Suprapubic skin (tissue), 4 donors: ENCODE results near the gene POLR3C. TPM values are rescaled to one million over a fixed set of nuclear protein-coding genes. Genes with fewer than 3 reads are reported as not detected.

Source experiments
- DNase-seq, 2 donors: peaks; one replicate each; pipeline ENCODE4 v3.0.0-alpha.2; 2019; ENCODE audit warnings: low spot score in 2 of 2
- H3K27ac ChIP-seq: fragments of 200-600 bp; sonication (generic); one replicate; pipeline ENCODE4 v1.5.1; 2019
- H3K27me3 ChIP-seq: fragments of 200-600 bp; sonication (generic); one replicate; pipeline ENCODE4 v1.5.1; 2019
- H3K36me3 ChIP-seq: fragments of 200-600 bp; sonication (generic); one replicate; pipeline ENCODE4 v1.5.1; 2019
- H3K4me1 ChIP-seq: fragments of 200-600 bp; sonication (generic); one replicate; pipeline ENCODE4 v1.5.1; 2019
- H3K4me3 ChIP-seq: fragments of 200-600 bp; sonication (generic); one replicate; pipeline ENCODE4 v1.5.1; 2019; ENCODE audit warnings: mild to moderate bottlenecking
- H3K9me3 ChIP-seq: fragments of 200-600 bp; sonication (generic); one replicate; pipeline ENCODE4 v1.5.1; 2019
- EP300 ChIP-seq: sonication (generic); formaldehyde crosslinking; IDR thresholded peaks from one replicate; pipeline ENCODE4 v1.6.1; 2017; ENCODE audit warnings: antibody characterized with exemption
- POLR2A ChIP-seq, 2 donors: fragments of 450-650 bp; IDR thresholded peaks; one replicate each; pipeline ENCODE4 v1.6.1; 2017; ENCODE audit warnings: antibody characterized with exemption in 2 of 2, mild to moderate bottlenecking in 2 of 2, moderate library complexity in 2 of 2
- POLR2AphosphoS5 ChIP-seq, 3 donors: sonication (generic); formaldehyde crosslinking; IDR thresholded peaks; one replicate each; pipeline ENCODE4 v1.6.1; 2017; ENCODE audit warnings: antibody characterized with exemption in 3 of 3
- WGBS: methylation state at CpG from one replicate; pipeline ENCODE4 v1.1.5; 2018; 5-methylcytosine and 5-hydroxymethylcytosine counted together
- total RNA-seq, 4 donors: library from RNA; depleted of rRNA; stranded (reverse); fragments of >200 nt; gene quantifications; one replicate each; pipeline ENCODE4 v1.1.0, GENCODE V29; 2016
- TF ChIP-seq, protein P1 (sequence below), 2 donors: fragments of 200-600 bp in 1 of 2; fragments of 450-650 bp in 1 of 2; sonication (generic) in 1 of 2; IDR thresholded peaks; one replicate each; pipeline ENCODE4 v1.5.1; 2016 to 2019; ENCODE audit warnings: antibody characterized with exemption in 2 of 2, mild to moderate bottlenecking in 1 of 2, moderate library complexity in 1 of 2

Gene POLR3C
- total RNA-seq, 4 donors from 2014 or later = 22.5 to 40.8 (median 24.8) TPM

DNA sequence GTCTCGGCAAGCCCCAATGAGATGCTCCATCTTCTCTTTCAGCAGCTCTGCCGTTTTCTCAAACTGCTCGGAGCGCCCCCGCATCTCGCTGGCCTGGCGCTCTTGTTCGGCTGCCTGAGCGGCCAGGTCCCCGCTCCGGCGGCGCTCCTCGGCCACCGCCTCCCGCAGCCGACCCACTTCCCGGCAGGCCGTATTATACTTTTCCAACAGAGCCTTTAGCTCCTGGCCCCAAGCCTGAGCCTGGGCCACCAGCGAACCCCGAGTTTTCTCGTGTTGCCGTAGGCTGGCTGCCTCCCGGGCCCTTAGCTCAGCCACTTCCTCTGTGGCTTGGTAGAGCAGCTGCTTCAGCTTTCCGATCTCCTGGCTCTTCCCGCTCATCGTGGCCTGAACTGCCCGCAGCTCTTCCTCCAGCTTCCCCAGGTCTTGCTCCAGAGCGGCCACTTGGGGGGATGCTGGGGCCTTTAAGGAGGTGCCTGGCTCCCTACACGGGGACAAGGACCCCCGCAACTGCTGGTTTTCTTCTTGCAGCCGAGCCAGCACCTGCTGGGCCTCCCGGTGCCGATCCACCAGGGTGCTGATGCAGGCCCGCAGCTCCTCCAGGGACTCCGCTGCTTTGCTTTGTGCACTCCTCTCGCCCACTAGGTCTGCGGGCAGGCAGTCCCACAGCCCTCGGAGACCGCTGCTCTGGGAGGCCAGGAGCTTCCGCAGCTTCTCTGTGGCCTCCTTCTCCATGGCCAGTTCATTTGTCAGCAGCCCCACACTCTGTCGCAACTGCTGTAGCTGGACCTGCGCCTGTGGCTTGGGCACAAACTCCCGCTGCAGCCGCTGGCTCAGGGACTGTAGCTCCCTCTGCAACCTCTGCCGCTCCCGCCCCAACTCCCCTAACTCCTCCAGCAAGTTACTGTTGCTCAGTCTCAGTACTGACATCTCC, 48.3 kb downstream of the POLR3C start:
- Histone ChIP-seq H3K9me3 (no peaks in the 10 kb centered on the region), H3K4me3 (peak overlapping the region; percentile 50), H3K36me3 (no peaks in the 10 kb centered on the region), H3K27me3 (no peaks in the 10 kb centered on the region), H3K4me1 (peaks cover 21% of the 10 kb centered on the region), H3K27ac (peak overlapping the region; percentile 80)
- DNase-seq = peak; percentile 87 to 88
- TF ChIP-seq POLR2AphosphoS5 (IDR thresholded peaks at IDR 0.05) = no peak
- TF ChIP-seq, protein P1, sequence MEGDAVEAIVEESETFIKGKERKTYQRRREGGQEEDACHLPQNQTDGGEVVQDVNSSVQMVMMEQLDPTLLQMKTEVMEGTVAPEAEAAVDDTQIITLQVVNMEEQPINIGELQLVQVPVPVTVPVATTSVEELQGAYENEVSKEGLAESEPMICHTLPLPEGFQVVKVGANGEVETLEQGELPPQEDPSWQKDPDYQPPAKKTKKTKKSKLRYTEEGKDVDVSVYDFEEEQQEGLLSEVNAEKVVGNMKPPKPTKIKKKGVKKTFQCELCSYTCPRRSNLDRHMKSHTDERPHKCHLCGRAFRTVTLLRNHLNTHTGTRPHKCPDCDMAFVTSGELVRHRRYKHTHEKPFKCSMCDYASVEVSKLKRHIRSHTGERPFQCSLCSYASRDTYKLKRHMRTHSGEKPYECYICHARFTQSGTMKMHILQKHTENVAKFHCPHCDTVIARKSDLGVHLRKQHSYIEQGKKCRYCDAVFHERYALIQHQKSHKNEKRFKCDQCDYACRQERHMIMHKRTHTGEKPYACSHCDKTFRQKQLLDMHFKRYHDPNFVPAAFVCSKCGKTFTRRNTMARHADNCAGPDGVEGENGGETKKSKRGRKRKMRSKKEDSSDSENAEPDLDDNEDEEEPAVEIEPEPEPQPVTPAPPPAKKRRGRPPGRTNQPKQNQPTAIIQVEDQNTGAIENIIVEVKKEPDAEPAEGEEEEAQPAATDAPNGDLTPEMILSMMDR (IDR thresholded peaks at IDR 0.05) = no peak
- no peak for TF ChIP-seq EP300
- TF ChIP-seq POLR2A (IDR thresholded peaks at IDR 0.05) = no peak
- 36% methylated on average over 43 of the region's 47 CpGs for WGBS

GRCh38 chr1:145874646-145875045, 50.6 kb downstream of the POLR3C start:
- H3K36me3 ChIP-seq = no peaks in the 10 kb centered on the region
- no peak for TF ChIP-seq POLR2AphosphoS5 (IDR thresholded peaks at IDR 0.05)
- TF ChIP-seq, protein P1 (IDR thresholded peaks at IDR 0.05) = no peak
- no peak for TF ChIP-seq POLR2A (IDR thresholded peaks at IDR 0.05)
- TF ChIP-seq EP300 = no peak
- DNase-seq = no peak
- peaks cover 33% of the 10 kb centered on the region for H3K4me1 ChIP-seq
- H3K9me3 ChIP-seq = no peaks in the 10 kb centered on the region
- WGBS = 94% methylated on average over 12 of the region's 12 CpGs
- H3K27me3 ChIP-seq = no peaks in the 10 kb centered on the region
- H3K27ac ChIP-seq = no peak overlapping the region
- H3K4me3 ChIP-seq = no peak overlapping the region

GRCh38 chr1:145877923-145878486, 54.0 kb downstream of the POLR3C start:
- TF ChIP-seq POLR2AphosphoS5 (IDR thresholded peaks at IDR 0.05) (peak in 1 of 3 donors; percentile 7), POLR2A (IDR thresholded peaks at IDR 0.05) (no peak)
- WGBS = 64% methylated on average over 6 of the region's 7 CpGs
- Histone ChIP-seq H3K4me1 (peaks cover 22% of the 10 kb centered on the region), H3K36me3 (no peaks in the 10 kb centered on the region), H3K27ac (peak overlapping the region; percentile 59), H3K4me3 (no peak overlapping the region), H3K27me3 (no peaks in the 10 kb centered on the region), H3K9me3 (no peaks in the 10 kb centered on the region)
- DNase-seq = peak in 1 of 2 donors; percentile 60

DNA sequence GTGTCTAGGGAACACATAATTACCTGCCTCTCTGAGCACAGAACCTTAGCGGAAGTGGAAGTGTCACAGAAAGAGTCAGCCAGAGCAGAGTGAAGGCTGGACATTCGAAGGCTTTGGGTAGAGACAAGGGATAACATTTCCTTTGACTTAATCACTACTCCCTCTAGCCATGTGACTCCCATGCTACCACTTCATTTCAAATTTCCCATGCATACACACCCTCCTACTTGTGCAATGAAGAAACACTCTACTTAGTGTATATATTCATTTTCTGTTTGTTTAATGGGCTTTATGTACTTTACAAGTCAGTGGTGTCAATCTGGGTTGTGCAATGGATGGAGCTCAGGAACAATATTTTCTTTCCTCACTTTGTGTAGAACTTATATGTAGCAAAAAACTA, 54.7 kb downstream of the POLR3C start:
- TF ChIP-seq POLR2AphosphoS5 (IDR thresholded peaks at IDR 0.05) = no peak
- peaks cover 19% of the 10 kb centered on the region for H3K4me1 ChIP-seq
- H3K9me3 ChIP-seq = no peaks in the 10 kb centered on the region
- peak overlapping the region; percentile 59 for H3K27ac ChIP-seq
- H3K36me3 ChIP-seq = no peaks in the 10 kb centered on the region
- WGBS = 78% methylated on average over 2 of the region's 2 CpGs
- no peak overlapping the region for H3K4me3 ChIP-seq
- H3K27me3 ChIP-seq = no peaks in the 10 kb centered on the region
- DNase-seq = no peak

DNA sequence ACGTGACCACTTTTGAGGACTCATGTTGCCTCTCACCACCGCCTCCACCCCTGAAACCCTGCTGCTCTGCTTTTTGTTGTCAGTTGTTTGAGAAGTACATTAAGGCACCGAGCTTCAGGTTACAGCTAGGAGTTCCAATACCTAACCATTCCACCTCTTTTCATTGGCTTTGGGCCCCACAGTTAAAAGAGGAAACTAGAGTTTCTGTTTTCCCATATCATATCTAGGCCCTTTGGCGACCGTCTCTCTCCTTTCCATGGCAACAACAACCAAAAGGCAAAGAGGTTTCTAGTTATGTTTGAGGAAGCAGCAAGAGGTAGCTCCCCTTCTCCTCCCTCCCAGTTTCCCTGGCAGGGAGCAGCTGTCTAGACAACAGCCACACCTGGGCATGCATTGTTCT, 55.8 kb downstream of the POLR3C start:
- no peaks in the 10 kb centered on the region for H3K9me3 ChIP-seq
- DNase-seq = no peak
- TF ChIP-seq, protein P1 (IDR thresholded peaks at IDR 0.05) = no peak
- TF ChIP-seq POLR2A (IDR thresholded peaks at IDR 0.05) (no peak), EP300 (no peak), POLR2AphosphoS5 (IDR thresholded peaks at IDR 0.05) (no peak)
- H3K27me3 ChIP-seq = no peaks in the 10 kb centered on the region
- peaks cover 23% of the 10 kb centered on the region for H3K4me1 ChIP-seq
- H3K4me3 ChIP-seq = no peak overlapping the region
- 67% methylated on average over 5 of the region's 5 CpGs for WGBS
- H3K27ac ChIP-seq = peak overlapping the region; percentile 59
- H3K36me3 ChIP-seq = no peaks in the 10 kb centered on the region

DNA sequence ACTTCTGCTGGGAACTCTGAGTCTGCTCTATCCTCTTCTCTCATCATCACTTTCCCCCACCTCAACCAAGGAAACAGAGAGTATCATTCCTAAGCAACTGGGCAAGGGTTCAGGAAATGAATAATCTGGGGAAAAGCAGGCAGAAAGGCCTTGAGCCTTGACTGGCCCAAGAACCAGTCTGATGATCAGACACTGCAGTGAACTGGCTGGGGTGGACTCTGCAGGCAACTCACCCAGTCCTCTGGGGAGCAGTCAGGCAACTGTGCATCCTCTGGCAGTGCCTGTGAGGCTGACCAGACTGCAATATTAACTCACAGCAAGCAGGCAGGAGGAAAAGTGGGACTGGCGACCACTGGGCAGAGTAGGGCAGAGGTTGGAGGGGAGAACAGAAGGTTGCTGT, 60.7 kb downstream of the POLR3C start:
- WGBS = 96% methylated on average over 1 of the region's 1 CpG
- peak in 1 of 2 donors; percentile 34 for DNase-seq
- peak overlapping the region; percentile 63 for H3K4me3 ChIP-seq
- no peak overlapping the region for H3K27ac ChIP-seq
- H3K4me1 ChIP-seq = peaks cover 30% of the 10 kb centered on the region
- H3K27me3 ChIP-seq = no peaks in the 10 kb centered on the region
- TF ChIP-seq, protein P1 (IDR thresholded peaks at IDR 0.05) = no peak
- no peak for TF ChIP-seq POLR2AphosphoS5 (IDR thresholded peaks at IDR 0.05)
- no peaks in the 10 kb centered on the region for H3K36me3 ChIP-seq
- no peaks in the 10 kb centered on the region for H3K9me3 ChIP-seq
